ENCODE results near the gene CSK. TPM values are rescaled to one million over a fixed set of nuclear protein-coding genes. Genes with fewer than 3 reads are reported as not detected.
A peak's percentile ranks its signal among the peaks of the same experiment; 100 is the strongest.

Gene CSK
- total and polyA plus RNA-seq, 2 experiments from 2014 or later, result 11.0 to 18.0 TPM

DNA sequence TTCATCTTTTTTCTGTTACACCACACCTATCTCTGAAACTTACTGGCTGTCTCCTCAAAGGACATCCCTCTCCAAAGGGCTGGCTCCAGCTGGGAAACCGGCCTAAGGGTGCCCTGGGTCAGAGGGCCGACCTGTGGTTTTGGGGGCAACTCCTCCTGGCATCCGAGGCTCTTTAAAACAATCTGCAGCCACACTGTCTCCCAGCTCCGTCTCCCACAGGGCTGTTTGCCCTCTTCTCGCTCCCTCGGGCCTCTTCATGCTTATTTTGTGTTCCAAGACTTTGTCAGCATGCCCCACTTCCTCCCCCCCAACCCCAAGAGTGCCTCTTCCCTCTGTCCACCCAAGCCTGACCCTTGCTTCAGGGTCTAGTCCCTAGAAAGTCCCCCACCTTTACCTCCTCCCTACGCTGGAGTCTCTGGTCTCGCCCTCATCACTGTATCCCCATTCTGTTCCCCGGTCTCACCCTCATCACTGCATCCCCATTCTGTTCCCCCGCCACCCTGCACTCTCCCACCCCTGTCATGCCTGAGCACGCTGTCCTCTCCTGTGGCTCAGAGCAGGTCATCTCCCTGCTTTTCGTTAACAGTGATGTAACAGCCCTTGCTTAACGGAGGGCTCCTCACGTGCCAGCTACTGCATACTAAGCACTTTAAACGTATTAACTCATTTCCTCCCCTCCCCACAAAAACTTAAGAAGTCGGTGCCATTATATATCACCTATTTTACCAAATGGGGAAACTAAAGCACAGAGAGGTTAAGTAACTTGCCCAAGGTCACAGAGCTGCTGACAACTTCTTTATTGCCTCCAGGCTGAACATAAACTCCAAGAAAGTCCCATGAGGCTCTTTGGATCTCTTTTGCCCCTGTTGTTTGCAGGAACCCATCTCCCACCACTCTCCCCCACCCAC, 1.1 kb upstream of the CSK start:
- DNase-seq, result peak; percentile 51
- Histone ChIP-seq H3K9me3 (ENCODE audit: low read depth) (no peaks in the 10 kb centered on the region), H3K4me3 (peak overlapping the region; percentile 87), H3K79me2 (ENCODE audit: insufficient read depth) (peaks cover 35% of the 10 kb centered on the region), H3K27me3 (replicated peaks; ENCODE audit: insufficient read depth) (no peaks in the 10 kb centered on the region), H3K4me2 (ENCODE audit: unreplicated experiment) (peak overlapping the region; percentile 100), H3K36me3 (ENCODE audit: low read depth) (no peaks in the 10 kb centered on the region), H3K4me1 (ENCODE audit: insufficient read depth) (peaks cover 19% of the 10 kb centered on the region), H3K9me2 (ENCODE audit: insufficient read depth) (no peaks in the 10 kb centered on the region), H4K20me1 (ENCODE audit: insufficient read depth) (no peaks in the 10 kb centered on the region), H3F3A (ENCODE audit: insufficient read depth) (no peaks in the 10 kb centered on the region), H2AFZ (peak overlapping the region; percentile 95), H3K9ac (peak overlapping the region; percentile 65; the same call in 1 of the 2 replicates), H3K27ac (no peak overlapping the region)
- TF ChIP-seq EZH2phosphoT487 (IDR thresholded peaks at IDR 0.05; ENCODE audit: insufficient read depth, low read depth) (no peak), EZH2 (IDR thresholded peaks at IDR 0.05; ENCODE audit: insufficient read depth, poor library complexity, severe bottlenecking) (no peak)
- 64 to 65% methylated on average over 16 of the region's 16 CpGs for WGBS, 2 experiments (ENCODE audit: low coverage in 1 of 2, low lambda C conversion rate in 2 of 2, missing lambda C conversion rate in 2 of 2)
- in situ Hi-C loops (cut with MboI), result no loop called here

DNA sequence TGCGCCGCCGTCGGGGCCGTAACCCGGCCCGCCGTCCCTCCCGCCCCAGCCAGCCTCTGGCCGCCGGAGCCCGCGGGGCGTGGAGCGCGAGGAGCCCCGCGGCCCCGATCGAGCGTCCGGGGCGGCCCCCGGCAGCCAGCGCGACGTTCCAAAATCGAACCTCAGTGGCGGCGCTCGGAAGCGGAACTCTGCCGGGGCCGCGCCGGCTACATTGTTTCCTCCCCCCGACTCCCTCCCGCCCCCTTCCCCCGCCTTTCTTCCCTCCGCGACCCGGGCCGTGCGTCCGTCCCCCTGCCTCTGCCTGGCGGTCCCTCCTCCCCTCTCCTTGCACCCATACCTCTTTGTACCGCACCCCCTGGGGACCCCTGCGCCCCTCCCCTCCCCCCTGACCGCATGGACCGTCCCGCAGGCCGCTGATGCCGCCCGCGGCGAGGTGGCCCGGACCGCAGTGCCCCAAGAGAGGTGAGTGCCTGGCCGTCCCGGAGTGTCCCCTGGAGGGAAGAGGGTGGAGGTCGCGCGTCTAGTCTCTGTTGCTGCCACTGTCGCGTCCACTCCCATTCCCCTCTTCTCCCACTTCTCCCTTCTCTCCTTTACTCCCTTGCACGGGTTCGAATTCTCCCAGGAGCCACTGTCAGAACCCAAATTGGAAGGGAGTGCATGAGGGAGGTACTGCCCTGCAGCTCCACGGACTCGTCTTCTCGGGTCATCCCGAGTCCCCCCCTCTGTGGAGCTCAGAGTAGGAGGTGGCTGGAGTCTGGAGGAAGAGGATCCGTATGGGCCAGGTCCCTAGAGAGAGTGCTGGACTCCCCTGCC, 585 bp downstream of the CSK start:
- Histone ChIP-seq H3K9ac (peak overlapping the region; percentile 78), H3K36me3 (ENCODE audit: low read depth) (no peaks in the 10 kb centered on the region), H3K27ac (no peak overlapping the region), H3K79me2 (ENCODE audit: insufficient read depth) (peaks cover 52% of the 10 kb centered on the region), H3K4me2 (ENCODE audit: unreplicated experiment) (peak overlapping the region; percentile 91), H3K27me3 (replicated peaks; ENCODE audit: insufficient read depth) (no peaks in the 10 kb centered on the region), H4K20me1 (ENCODE audit: insufficient read depth) (no peaks in the 10 kb centered on the region; the same call in 1 of the 2 replicates), H3K9me2 (ENCODE audit: insufficient read depth) (no peaks in the 10 kb centered on the region), H3F3A (ENCODE audit: insufficient read depth) (no peaks in the 10 kb centered on the region), H3K4me1 (ENCODE audit: insufficient read depth) (peaks cover 29% of the 10 kb centered on the region), H3K9me3 (ENCODE audit: low read depth) (no peaks in the 10 kb centered on the region), H2AFZ (peak overlapping the region; percentile 72), H3K4me3 (peak overlapping the region; percentile 87)
- in situ Hi-C loops (cut with MboI), result no loop called here
- peak; percentile 55 for DNase-seq
- no peak for TF ChIP-seq EZH2phosphoT487 (IDR thresholded peaks at IDR 0.05; ENCODE audit: insufficient read depth, low read depth)
- no peak for TF ChIP-seq EZH2 (IDR thresholded peaks at IDR 0.05; ENCODE audit: insufficient read depth, poor library complexity, severe bottlenecking)
- WGBS, 2 experiments (ENCODE audit: low coverage in 1 of 2, low lambda C conversion rate in 2 of 2, missing lambda C conversion rate in 2 of 2), result 1 to 3% methylated on average over 26 to 63 of the region's 72 CpGs

DNA sequence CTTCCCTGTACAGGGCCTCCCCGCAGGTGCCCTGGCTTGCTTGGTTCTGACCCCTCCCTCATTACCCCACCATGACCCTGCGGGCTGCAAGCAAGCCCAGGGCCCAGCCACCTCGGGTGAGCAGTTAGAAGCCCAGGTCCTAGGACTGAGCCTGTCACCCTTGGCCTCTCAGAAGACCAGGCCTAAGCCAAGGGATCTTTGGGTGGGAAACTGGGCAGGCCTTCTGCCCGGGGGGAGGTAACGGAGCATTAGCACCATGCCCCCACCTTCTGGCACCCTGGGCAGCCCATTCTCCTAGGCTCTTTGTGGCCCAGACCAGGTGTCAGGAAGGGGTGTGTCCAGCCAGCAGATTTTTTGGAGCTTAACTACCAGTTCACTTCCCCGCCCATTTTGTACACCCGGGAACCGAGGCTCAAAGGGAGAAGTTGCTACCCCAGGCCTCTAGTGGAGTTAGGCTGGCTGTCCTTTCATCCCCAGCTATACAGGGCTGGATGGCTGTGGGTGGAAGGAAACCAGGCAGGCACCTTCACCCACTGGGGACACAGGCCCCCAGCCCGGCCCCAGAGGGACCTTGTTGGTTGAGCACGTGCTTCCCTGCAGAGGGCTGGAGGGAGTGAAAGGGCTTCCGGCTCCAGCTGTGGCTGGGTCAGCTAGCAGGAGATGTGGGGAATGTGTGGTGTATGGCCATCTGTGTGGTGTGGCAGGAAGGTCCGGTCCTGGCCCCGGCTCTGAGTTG, 1.4 kb downstream of the CSK start:
- Histone ChIP-seq H3K79me2 (ENCODE audit: insufficient read depth) (peaks cover 59% of the 10 kb centered on the region), H3K36me3 (ENCODE audit: low read depth) (no peaks in the 10 kb centered on the region), H3K9me3 (ENCODE audit: low read depth) (no peaks in the 10 kb centered on the region), H3K9ac (peak overlapping the region; percentile 78), H3K27ac (no peak overlapping the region), H3K9me2 (ENCODE audit: insufficient read depth) (no peaks in the 10 kb centered on the region), H3K4me1 (ENCODE audit: insufficient read depth) (peaks cover 31% of the 10 kb centered on the region), H3K4me2 (ENCODE audit: unreplicated experiment) (peak overlapping the region; percentile 91), H3F3A (ENCODE audit: insufficient read depth) (no peaks in the 10 kb centered on the region), H3K27me3 (replicated peaks; ENCODE audit: insufficient read depth) (no peaks in the 10 kb centered on the region), H3K4me3 (peak overlapping the region; percentile 87), H2AFZ (peak overlapping the region; percentile 72; the same call in 1 of the 2 replicates), H4K20me1 (ENCODE audit: insufficient read depth) (no peaks in the 10 kb centered on the region; the same call in 1 of the 2 replicates)
- in situ Hi-C loops (cut with MboI), result no loop called here
- peak; percentile 49 for DNase-seq
- WGBS, 2 experiments (ENCODE audit: low coverage in 1 of 2, low lambda C conversion rate in 2 of 2, missing lambda C conversion rate in 2 of 2), result 7 to 12% methylated on average over 12 to 13 of the region's 13 CpGs
- TF ChIP-seq EZH2 (IDR thresholded peaks at IDR 0.05; ENCODE audit: insufficient read depth, poor library complexity, severe bottlenecking), result no peak
- TF ChIP-seq EZH2phosphoT487 (IDR thresholded peaks at IDR 0.05; ENCODE audit: insufficient read depth, low read depth), result no peak

DNA sequence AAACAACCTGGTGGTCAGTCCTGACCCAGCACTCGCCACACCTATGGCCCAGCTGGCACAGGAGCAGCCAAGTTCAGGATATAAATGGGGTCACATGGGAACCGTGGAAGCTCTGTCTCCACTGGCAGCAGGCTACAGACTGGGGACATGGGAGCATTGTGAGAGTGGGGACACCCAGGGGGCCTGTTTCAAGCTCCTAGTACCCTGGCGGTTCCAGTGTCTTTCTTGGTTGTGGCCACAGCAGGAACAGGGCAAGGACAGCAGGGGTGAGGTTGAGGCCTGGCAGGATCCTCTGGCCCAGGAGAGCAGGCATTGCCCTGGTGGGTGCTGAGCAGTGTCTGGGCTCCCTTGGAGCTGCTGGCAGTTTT, 1.9 kb downstream of the CSK start:
- no peaks in the 10 kb centered on the region; the same call in 1 of the 2 replicates for H4K20me1 ChIP-seq (ENCODE audit: insufficient read depth)
- peak overlapping the region; percentile 87 for H3K4me3 ChIP-seq
- H2AFZ ChIP-seq, result peak overlapping the region; percentile 21; the same call in 1 of the 2 replicates
- in situ Hi-C loops (cut with MboI), result no loop called here
- H3K4me2 ChIP-seq (ENCODE audit: unreplicated experiment), result peak overlapping the region; percentile 91
- peaks cover 31% of the 10 kb centered on the region for H3K4me1 ChIP-seq (ENCODE audit: insufficient read depth)
- H3K36me3 ChIP-seq (ENCODE audit: low read depth), result no peaks in the 10 kb centered on the region
- peak overlapping the region; percentile 78 for H3K9ac ChIP-seq
- H3F3A ChIP-seq (ENCODE audit: insufficient read depth), result no peaks in the 10 kb centered on the region
- H3K9me3 ChIP-seq (ENCODE audit: low read depth), result no peaks in the 10 kb centered on the region
- no peak overlapping the region for H3K27ac ChIP-seq
- no peak for DNase-seq
- H3K27me3 ChIP-seq (replicated peaks; ENCODE audit: insufficient read depth), result no peaks in the 10 kb centered on the region
- no peaks in the 10 kb centered on the region for H3K9me2 ChIP-seq (ENCODE audit: insufficient read depth)
- H3K79me2 ChIP-seq (ENCODE audit: insufficient read depth), result peaks cover 65% of the 10 kb centered on the region
- 43 to 48% methylated on average over 3 of the region's 3 CpGs for WGBS, 2 experiments (ENCODE audit: low coverage in 1 of 2, low lambda C conversion rate in 2 of 2, missing lambda C conversion rate in 2 of 2)
- TF ChIP-seq EZH2phosphoT487 (IDR thresholded peaks at IDR 0.05; ENCODE audit: insufficient read depth, low read depth) (no peak), EZH2 (IDR thresholded peaks at IDR 0.05; ENCODE audit: insufficient read depth, poor library complexity, severe bottlenecking) (no peak)

Measured in GM23248 (cell line).